ENCODE data around the gene TMX2.
A peak's percentile ranks its signal among the peaks of the same experiment; 100 is the strongest.
"Not testable (repeated sequence)": the region's sequence is repeated elsewhere in the genome, so short reads cannot be mapped to it uniquely, and the experiment has no call there.

The TMX2 gene, protein sequence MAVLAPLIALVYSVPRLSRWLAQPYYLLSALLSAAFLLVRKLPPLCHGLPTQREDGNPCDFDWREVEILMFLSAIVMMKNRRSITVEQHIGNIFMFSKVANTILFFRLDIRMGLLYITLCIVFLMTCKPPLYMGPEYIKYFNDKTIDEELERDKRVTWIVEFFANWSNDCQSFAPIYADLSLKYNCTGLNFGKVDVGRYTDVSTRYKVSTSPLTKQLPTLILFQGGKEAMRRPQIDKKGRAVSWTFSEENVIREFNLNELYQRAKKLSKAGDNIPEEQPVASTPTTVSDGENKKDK

GRCh38 chr11:57712256-57713150 is at the start of gene TMX2:
Gene TMX2 (plus strand): TSS chr11:57712593. CDS start chr11:57712619, 26 bp downstream.
- peak; percentile 99 for DNase-seq

- DNase-seq: no peak
These were observed 49.5 kb upstream of the TMX2 start for GRCh38 chr11:57662893-57663292.

DNA sequence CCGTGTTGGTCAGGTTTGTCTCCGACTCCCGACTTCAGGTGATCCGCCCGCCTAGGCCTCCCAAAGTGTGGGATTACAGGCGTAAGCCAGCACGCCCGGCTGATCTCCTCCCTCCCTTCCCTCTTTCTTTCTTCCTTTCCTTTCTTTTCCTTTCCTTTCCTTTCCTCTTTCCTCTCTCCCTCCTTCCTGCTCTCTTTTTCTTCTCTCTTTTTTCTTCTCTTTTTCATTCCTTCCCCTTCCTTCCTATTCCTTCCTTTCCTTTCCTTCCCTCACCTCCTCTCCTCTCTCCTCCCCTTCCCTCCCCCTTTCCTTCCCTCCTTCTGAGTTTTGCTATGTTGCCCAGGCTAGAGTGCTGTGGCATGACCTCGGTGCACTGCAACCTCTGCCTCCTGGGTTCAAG is 48.4 kb upstream of the TMX2 start:
- no peak for DNase-seq

DNA sequence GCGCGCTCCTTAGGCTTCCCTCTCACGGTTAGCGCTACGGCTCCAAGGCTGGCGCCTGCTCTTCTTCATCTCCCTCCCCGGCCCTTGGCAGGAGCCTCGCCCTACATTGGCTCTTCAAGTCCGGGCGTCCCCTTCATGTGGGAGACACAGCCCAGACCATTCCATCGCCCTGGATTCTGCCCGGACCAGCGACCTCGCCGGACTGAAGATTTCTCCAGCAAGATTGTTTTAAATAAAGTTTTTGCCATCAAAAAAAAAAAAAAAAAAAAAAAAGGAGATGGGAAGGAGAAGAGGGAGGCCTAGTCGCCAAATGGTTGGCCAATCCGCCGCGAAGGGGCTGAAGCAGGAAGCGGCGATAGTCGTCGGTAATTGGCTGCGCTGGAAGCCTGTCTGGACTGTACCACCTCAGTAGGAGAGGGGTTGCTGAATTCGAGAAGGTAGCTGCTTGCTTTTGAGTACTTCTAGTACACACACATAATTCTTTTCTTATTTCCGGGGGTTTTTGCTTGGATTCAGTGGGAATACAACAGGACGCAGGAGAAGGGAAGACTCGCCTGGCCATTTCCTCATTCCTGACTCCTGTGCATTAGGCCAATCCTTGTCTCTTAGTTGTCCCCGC is 45.2 kb upstream of the TMX2 start:
- peak; percentile 97 for DNase-seq

DNA sequence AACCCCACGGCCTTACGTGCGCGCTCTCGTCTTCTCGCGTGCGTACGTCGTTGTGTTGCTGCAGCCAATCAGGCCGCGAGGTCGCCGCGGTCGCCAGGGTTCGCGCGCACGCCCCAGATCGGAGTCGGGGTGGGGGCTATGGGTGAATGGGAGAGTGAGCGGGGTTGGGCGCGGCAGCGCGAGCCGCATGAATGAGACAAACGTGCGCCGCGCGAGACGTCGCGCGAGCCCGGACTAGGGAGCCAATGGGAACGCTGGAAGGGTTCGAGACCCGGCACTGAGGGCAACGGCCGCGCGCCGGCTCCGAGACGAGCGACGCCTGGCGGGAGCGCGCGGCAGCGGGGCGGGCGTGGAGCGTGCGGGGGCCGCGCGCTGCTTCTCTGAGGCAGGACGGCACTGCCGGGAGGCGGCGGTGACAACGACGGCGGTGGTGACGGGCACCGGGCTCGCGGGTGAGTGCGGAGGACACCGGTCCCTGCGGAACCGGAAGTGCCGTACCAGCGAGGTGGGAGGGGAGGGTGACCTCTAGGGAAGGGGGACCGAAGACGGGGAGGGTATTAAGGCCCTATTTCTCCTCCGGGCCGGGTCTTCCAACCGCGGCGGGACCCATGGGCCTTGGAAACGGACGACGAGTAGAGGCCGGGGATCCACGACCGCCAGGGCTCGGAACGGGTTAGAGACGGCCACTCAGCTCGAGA is 44.5 kb upstream of the TMX2 start, which contains the start of gene ZDHHC5:
TSS of gene ZDHHC5 (plus strand) at position 379 of the 698 bp plus-strand sequence. CDS start 4,977 bp downstream, outside the sequence.
- DNase-seq: peak; percentile 99

DNA sequence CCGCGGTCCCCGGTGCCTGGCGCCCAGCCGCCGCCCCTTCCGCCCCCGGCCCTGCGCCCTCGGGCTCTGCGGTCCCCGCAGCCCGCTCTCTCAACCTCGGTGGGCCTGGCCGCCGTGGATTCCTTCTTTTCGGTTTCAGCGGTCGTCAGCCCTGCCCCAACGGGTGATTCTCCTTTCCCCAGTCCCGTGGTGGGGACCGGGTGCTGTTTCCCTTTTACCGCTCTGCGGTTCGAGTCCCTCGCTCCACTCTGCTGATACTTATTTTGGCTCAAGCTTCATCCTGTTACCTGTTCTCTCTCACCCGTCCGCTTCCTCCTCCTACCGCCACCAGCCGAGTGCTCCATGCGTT is 44.0 kb upstream of the TMX2 start:
- no peak for DNase-seq

- DNase-seq: no peak
These were observed 38.1 kb upstream of the TMX2 start for GRCh38 chr11:57674251-57674650.

GRCh38 chr11:57675176-57675941 is 37.0 kb upstream of the TMX2 start:
- no peak for DNase-seq

DNA sequence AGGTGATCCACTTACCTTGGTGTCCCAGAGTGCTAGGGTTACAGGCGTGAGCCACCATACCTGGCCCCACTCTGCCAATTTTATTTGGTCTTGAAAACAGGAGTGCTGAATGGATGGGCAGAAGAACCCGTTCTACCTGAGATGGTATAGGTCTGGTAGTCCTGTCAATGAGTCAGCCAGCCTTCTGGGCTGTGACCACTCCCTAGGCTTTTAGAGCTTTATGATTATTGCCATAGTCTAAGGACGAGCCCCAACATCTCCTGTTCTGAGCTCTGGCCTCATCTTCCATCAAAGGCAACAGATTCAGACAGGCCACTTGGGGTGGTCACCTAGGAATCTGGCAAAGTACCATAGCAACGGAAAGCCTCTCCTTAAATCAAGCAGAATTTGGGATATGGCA is 33.0 kb upstream of the TMX2 start:
- no peak for DNase-seq

- DNase-seq: no peak
These were observed 31.9 kb upstream of the TMX2 start for GRCh38 chr11:57680552-57680874.

DNA sequence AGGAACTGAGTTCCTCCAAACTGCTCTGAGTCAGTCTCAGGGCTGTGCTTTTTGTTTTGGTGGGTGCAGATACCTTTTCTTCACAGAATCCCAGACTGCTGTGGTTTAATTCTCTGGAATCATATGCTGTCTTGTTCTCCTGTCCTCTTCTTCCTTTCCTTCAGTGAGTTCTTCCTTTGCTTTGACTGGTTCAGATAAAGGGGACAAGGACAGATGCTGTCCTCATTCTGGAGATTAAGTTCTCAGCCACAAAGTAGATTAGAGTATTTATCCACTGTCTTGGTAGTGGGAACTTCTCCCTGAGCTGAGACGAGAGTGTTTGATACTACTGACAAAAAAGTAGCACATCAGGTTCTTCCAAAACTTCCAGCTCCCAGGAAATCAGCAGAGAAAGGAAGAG is 31.2 kb upstream of the TMX2 start:
- DNase-seq: no peak

GRCh38 chr11:57690474-57690873 is 21.9 kb upstream of the TMX2 start:
- DNase-seq: not testable (repeated sequence)

DNA sequence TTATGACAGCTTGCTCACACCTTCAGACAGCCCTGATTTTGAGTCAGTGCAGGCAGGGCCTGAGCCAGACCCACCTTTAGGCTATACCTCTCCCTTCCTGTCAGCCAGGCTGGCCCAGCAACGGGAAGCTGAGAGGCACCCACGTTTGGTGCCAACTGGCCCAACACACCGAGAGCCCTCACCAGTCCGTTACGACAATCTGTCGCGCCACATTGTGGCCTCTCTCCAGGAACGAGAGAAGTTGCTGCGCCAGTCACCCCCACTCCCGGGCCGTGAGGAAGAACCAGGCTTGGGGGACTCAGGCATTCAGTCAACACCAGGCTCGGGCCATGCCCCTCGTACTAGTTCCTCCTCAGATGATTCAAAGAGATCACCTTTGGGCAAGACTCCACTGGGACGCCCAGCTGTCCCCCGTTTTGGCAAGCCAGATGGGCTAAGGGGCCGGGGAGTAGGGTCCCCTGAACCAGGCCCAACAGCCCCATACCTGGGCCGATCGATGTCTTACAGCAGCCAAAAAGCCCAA is 13.5 kb upstream of the TMX2 start:
- no peak for DNase-seq

DNA sequence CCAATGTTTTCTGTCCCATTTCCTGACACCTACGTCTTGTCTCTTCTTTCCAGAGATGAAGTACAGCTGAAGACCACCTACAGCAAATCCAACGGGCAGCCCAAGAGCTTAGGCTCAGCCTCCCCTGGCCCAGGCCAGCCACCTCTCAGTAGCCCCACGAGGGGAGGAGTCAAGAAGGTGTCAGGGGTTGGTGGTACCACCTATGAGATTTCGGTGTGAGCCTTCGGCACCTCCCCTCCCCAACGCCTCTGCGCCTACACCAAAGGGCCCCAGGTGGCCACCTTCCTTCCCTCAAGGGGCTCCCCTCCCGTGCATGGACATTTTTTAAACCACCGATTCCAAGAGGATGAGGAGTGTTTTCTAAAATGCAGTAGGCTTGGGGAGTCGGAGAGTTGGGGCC is 12.6 kb upstream of the TMX2 start:
- no peak for DNase-seq

GRCh38 chr11:57700425-57700824 is 12.0 kb upstream of the TMX2 start:
- no peak for DNase-seq

- no peak for DNase-seq
These were observed 9.1 kb upstream of the TMX2 start for GRCh38 chr11:57703341-57703740.

DNA sequence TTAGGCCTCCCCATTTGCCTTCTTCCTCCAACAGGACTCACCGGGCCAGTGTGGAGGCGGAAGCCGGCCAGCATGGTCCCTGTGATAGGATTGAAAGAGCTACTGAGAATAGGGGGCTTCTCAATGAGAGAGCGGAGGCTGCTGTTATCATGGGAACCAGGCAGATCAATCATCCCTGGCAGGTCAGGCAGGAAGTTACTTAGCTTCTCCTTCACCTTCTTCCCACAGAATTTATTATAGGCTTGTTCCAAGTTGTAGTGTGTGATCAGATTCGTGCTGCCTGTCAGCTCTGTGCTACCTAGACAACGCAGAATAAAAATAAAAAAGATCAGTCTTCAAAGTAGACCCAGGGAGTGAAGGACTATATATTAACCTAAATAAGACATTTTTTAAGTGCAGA is 7.5 kb upstream of the TMX2 start:
- no peak for DNase-seq

DNA sequence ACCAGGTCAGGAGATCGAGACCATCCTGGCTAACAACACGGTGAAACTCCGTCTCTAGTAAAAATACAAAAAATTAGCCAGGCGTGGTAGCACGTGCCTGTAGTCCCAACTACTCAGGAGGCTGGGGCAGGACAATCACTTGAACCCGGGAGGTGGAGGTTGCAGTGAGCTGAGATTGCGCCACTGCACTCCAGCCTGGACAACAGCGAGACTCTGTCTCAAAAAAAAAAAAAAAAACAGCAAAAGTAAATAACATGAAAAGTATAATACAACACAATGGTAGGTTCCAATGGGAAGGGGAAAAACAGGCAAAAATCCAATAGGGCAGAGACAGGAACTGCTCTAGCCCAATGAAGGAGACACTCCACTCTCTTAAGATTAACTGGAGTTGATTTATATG is 7.0 kb upstream of the TMX2 start:
- DNase-seq: not testable (repeated sequence)

- DNase-seq: no peak
These were observed 2.5 kb upstream of the TMX2 start for GRCh38 chr11:57709802-57710367.

DNA sequence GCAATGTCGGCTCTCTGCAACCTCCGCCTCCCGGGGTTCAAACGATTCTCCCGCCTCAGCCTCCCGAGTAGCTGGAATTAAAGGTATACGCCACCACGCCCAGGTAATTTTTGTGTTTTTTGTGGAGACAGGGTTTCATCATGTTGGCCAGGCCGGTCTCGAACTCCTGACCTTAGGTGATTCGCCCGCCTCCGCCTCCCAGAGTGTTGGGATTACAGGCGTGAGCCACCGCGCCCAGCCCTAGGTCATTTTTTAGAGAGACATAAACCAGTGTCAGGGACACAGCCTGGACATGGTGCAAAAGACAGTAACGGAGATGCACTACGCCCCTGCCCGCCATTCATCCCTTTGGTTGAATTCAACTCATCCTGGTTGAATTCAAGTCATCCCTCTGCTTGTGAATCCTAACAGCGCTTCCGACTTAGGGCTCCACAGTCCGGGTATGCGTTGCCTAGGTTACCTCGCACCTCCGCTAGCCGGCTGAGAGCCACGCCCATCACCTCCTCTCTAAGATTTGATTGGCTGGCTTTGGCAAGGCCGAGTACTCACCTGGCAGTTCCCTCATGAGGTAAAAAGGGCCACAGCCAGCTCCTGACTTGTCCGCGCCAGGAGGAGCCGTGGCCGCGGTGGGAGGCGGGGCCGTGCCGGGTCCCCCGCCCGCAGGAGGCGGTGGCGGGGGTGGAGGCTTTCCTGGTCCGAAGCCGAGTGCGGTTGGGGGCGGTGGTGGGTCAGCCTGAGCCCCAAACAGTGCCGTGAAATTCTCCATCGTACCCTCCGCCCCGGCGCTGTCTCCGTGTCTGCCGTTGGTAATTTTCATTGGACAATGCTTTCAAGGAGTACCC is 758 bp upstream of the TMX2 start, which contains the start of gene MED19:
TSS of gene MED19 (minus strand) at position 802 of the 842 bp plus-strand sequence. CDS start at position 766, 36 bp downstream.
- peak; percentile 94 for DNase-seq

DNA sequence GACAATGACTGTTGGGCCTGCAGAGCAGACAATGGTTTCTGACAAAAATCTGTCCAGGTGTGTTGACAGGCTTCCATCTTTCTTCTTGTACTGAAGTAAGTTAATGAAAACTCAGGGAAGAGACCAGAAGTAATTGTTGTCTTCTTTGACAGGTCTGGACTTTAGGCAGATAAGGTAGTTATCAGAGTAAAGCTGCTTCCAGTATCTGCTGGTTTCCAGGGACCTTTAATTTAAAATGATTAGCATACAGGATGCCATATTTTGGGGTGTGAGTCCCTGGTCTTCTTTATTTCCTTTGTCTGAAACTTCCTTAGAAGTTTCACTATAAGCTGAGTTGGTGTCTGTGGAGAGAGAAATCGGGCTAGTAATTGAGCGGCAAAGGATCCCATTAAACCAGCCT is 1.4 kb downstream of the TMX2 start:
- no peak for DNase-seq

Measured in NCI-H345 (cell line).